H9 (cell line): ENCODE results near the gene NCOA1. TPM values are rescaled to one million over a fixed set of nuclear protein-coding genes. Genes with fewer than 3 reads are reported as not detected.

Experiments used
- DNase-seq: peaks from one replicate; pipeline ENCODE4 v3.0.0-alpha.2; 2017
- H2AFZ ChIP-seq: one replicate; pipeline ENCODE4 v1.6.1; 2013; ENCODE audit warnings: mild to moderate bottlenecking, low read length, control low read depth, moderate library complexity
- H2AK5ac ChIP-seq: 2 replicates; pipeline ENCODE4 v1.6.1; 2013; ENCODE audit warnings: low read length, control low read depth, mixed read lengths; ENCODE audit not compliant: insufficient read length
- H2BK120ac ChIP-seq: one replicate; pipeline ENCODE4 v1.6.1; 2013; ENCODE audit warnings: low read depth, mild to moderate bottlenecking, low read length, control low read depth, inconsistent platforms; ENCODE audit not compliant: poor library complexity, severe bottlenecking
- H2BK12ac ChIP-seq: 2 replicates; pipeline ENCODE4 v1.6.1; 2013; ENCODE audit warnings: low read length, control low read depth, mixed read lengths, low read depth; ENCODE audit not compliant: insufficient read length
- H2BK15ac ChIP-seq: 2 replicates; pipeline ENCODE4 v1.6.1; 2013; ENCODE audit warnings: low read depth, low read length, control low read depth
- H2BK20ac ChIP-seq: one replicate; pipeline ENCODE4 v1.6.1; 2013; ENCODE audit warnings: low read depth, mild to moderate bottlenecking, low read length, control low read depth, inconsistent platforms; ENCODE audit not compliant: poor library complexity, severe bottlenecking
- H2BK5ac ChIP-seq: 2 replicates; pipeline ENCODE4 v1.6.1; 2013; ENCODE audit warnings: low read length, control low read depth, mixed read lengths; ENCODE audit not compliant: insufficient read length
- H3K14ac ChIP-seq: 2 replicates; pipeline ENCODE4 v1.6.1; 2013; ENCODE audit warnings: low read length, control low read depth; ENCODE audit not compliant: insufficient read depth
- H3K18ac ChIP-seq: 2 replicates; pipeline ENCODE4 v1.6.1; 2013; ENCODE audit warnings: low read depth, mild to moderate bottlenecking, mixed read lengths, low read length, control low read depth; ENCODE audit not compliant: insufficient read length
- H3K23ac ChIP-seq: 2 replicates; pipeline ENCODE4 v1.6.1; 2013; ENCODE audit warnings: low read length, control low read depth, mixed read lengths, low read depth; ENCODE audit not compliant: insufficient read length
- H3K23me2 ChIP-seq: 2 replicates; pipeline ENCODE4 v1.6.1; 2013; ENCODE audit warnings: low read depth, mild to moderate bottlenecking, mixed read lengths, low read length, control low read depth; ENCODE audit not compliant: insufficient read length, poor library complexity, severe bottlenecking
- H3K27ac ChIP-seq: 2 replicates; pipeline ENCODE4 v1.5.1; 2013; ENCODE audit warnings: low read length, control low read depth, mixed read lengths, low read depth; ENCODE audit not compliant: insufficient read length
- H3K27me3 ChIP-seq: 2 replicates; pipeline ENCODE4 v1.6.1; 2013; ENCODE audit warnings: low read length, control low read depth, inconsistent platforms; ENCODE audit not compliant: insufficient read depth
- H3K4ac ChIP-seq: 2 replicates; pipeline ENCODE4 v1.6.1; 2013; ENCODE audit warnings: low read depth, mild to moderate bottlenecking, control low read depth, inconsistent platforms, low read length, moderate library complexity
- H3K4me1 ChIP-seq: 2 replicates; pipeline ENCODE4 v1.6.1; 2013; ENCODE audit warnings: low read length, control low read depth, inconsistent platforms; ENCODE audit not compliant: insufficient read depth
- H3K4me2 ChIP-seq: 2 replicates; pipeline ENCODE4 v1.6.1; 2013; ENCODE audit warnings: low read length, control low read depth, mixed read lengths; ENCODE audit not compliant: insufficient read length, insufficient read depth
- H3K56ac ChIP-seq: 2 replicates; pipeline ENCODE4 v1.6.1; 2013; ENCODE audit warnings: low read depth, mild to moderate bottlenecking, mixed read lengths, low read length, control low read depth; ENCODE audit not compliant: insufficient read length
- H3K79me1 ChIP-seq: 2 replicates; pipeline ENCODE4 v1.6.1; 2013; ENCODE audit warnings: low read depth, mild to moderate bottlenecking, moderate library complexity, low read length, control low read depth, inconsistent platforms; ENCODE audit not compliant: insufficient read depth, poor library complexity, severe bottlenecking
- H3K79me2 ChIP-seq: 2 replicates; pipeline ENCODE4 v1.6.1; 2013; ENCODE audit warnings: low read length, control low read depth, inconsistent platforms; ENCODE audit not compliant: insufficient read depth
- H3K9ac ChIP-seq: 2 replicates; pipeline ENCODE4 v1.6.1; 2013; ENCODE audit warnings: low read length, control low read depth, mixed read lengths; ENCODE audit not compliant: insufficient read length; ENCODE audit errors: extremely low read depth
- H3K9me3 ChIP-seq: one replicate; pipeline ENCODE4 v1.6.1; 2013; ENCODE audit warnings: low read depth, low read length, inconsistent platforms; ENCODE audit not compliant: control insufficient read depth
- H3T11ph ChIP-seq: one replicate; pipeline ENCODE4 v1.6.1; 2013; ENCODE audit warnings: mild to moderate bottlenecking, low read length, control low read depth, inconsistent platforms
- H4K20me1 ChIP-seq: one replicate; pipeline ENCODE4 v1.6.1; 2013; ENCODE audit not compliant: control insufficient read depth, insufficient read length, insufficient read depth
- H4K5ac ChIP-seq: 2 replicates; pipeline ENCODE4 v1.6.1; 2013; ENCODE audit warnings: low read depth, mild to moderate bottlenecking, mixed read lengths, low read length, control low read depth; ENCODE audit not compliant: insufficient read length
- H4K8ac ChIP-seq: replicated peaks from 2 replicates; pipeline ENCODE4 v1.6.1; 2013; ENCODE audit warnings: low read length, control low read depth, mixed read lengths, low read depth; ENCODE audit not compliant: insufficient read length
- H4K91ac ChIP-seq: 2 replicates; pipeline ENCODE4 v1.6.1; 2013; ENCODE audit warnings: low read depth, mild to moderate bottlenecking, moderate library complexity, mixed read lengths, low read length, control low read depth; ENCODE audit not compliant: insufficient read length
- H3K27ac Mint-ChIP-seq, 3 experiments: 2 replicates in 2 of 3; 3 replicates in 1 of 3; pipeline ENCODE4 v1.8.0; 2020 to 2021; ENCODE audit warnings: mixed read lengths in 3 of 3, mild to moderate bottlenecking in 1 of 3, moderate library complexity in 1 of 3
- H3K27me3 Mint-ChIP-seq: 2 replicates; pipeline ENCODE4 v1.8.0; 2021; ENCODE audit warnings: low read depth, mild to moderate bottlenecking, moderate library complexity, mixed read lengths
- H3K36me3 Mint-ChIP-seq, 3 experiments: 2 replicates in 2 of 3; 3 replicates in 1 of 3; pipeline ENCODE4 v1.8.0; 2020 to 2021; ENCODE audit warnings: low read depth in 3 of 3, mixed read lengths in 3 of 3; ENCODE audit not compliant: insufficient read depth in 1 of 3
- H3K4me1 Mint-ChIP-seq, 2 experiments: 2 replicates each; pipeline ENCODE4 v1.8.0; 2020; ENCODE audit warnings: mixed read lengths in 2 of 2
- H3K4me3 Mint-ChIP-seq, 2 experiments: 2 replicates in 1 of 2; 3 replicates in 1 of 2; pipeline ENCODE4 v1.8.0; 2020 to 2021; ENCODE audit warnings: mild to moderate bottlenecking in 2 of 2, mixed read lengths in 2 of 2, moderate library complexity in 1 of 2
- H3K9me3 Mint-ChIP-seq, 2 experiments: 2 replicates in 1 of 2; 3 replicates in 1 of 2; pipeline ENCODE4 v1.8.0; 2020; ENCODE audit warnings: mild to moderate bottlenecking in 2 of 2, mixed read lengths in 2 of 2, moderate library complexity in 1 of 2
- WGBS: extraction: QIAGEN DNeasy Blood & Tissue Kit; methylation state at CpG from one replicate; pipeline ENCODE4 v1.1.7; 2013; ENCODE audit warnings: missing lambda C conversion rate, low lambda C conversion rate, mixed read lengths; ENCODE audit not compliant: insufficient read length; ENCODE audit errors: extremely low coverage; 5-methylcytosine and 5-hydroxymethylcytosine counted together
- total RNA-seq: library from RNA; stranded (reverse); gene quantifications from 2 replicates; pipeline ENCODE4 v1.2.1, GENCODE V29; 2021
- TF ChIP-seq, protein P1 (sequence below): fragments of 200-600 bp; sonication (generic); conservative IDR thresholded peaks from 3 replicates; pipeline ENCODE4 v1.8.0; 2021; ENCODE audit warnings: antibody characterized with exemption, mild to moderate bottlenecking

The NCOA1 gene
- total RNA-seq, 1 experiment from 2014 or later: 14.8 TPM

DNA sequence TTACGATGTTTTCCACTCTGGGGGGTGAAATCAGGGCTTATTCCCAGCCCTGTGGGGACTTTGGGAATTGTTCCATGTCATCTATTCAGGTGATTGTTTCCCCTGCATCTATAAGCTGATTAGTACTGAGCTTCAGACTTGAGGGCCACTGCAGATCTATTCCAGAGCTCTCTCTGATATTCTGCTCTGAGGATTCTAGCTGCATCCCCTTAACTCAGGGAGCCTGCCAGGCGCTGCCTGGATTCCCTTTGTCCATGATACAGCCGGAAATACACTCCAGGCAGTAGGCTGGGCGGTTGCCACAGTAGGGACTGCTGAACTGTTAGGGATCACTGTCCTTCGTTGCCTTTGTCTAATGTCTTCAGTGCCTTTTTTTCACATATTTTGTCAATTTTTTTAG lies 270.8 kb downstream of the NCOA1 start:
- H2AK5ac ChIP-seq: no peak overlapping the region
- TF ChIP-seq, protein P1, sequence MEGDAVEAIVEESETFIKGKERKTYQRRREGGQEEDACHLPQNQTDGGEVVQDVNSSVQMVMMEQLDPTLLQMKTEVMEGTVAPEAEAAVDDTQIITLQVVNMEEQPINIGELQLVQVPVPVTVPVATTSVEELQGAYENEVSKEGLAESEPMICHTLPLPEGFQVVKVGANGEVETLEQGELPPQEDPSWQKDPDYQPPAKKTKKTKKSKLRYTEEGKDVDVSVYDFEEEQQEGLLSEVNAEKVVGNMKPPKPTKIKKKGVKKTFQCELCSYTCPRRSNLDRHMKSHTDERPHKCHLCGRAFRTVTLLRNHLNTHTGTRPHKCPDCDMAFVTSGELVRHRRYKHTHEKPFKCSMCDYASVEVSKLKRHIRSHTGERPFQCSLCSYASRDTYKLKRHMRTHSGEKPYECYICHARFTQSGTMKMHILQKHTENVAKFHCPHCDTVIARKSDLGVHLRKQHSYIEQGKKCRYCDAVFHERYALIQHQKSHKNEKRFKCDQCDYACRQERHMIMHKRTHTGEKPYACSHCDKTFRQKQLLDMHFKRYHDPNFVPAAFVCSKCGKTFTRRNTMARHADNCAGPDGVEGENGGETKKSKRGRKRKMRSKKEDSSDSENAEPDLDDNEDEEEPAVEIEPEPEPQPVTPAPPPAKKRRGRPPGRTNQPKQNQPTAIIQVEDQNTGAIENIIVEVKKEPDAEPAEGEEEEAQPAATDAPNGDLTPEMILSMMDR: no peak
- no peak overlapping the region for H2BK15ac ChIP-seq
- H3K4ac ChIP-seq: no peak overlapping the region
- no peaks in the 10 kb centered on the region for H4K20me1 ChIP-seq
- WGBS: no CpG with 5 or more reads among the region's 5 CpGs
- no peaks in the 10 kb centered on the region for H3K79me2 ChIP-seq
- H3K56ac ChIP-seq: no peak overlapping the region
- H3K14ac ChIP-seq: no peak overlapping the region
- Mint-ChIP-seq H3K27ac (peak overlapping the region in 2 of 3 experiments; percentile 47 to 62; a peak in 1 of 7 replicates), H3K4me3 (no peak overlapping the region), H3K36me3 (peaks cover 3 to 22% (median 4%) of the 10 kb centered on the region in 3 experiments; a peak in 5 of 7 replicates), H3K27me3 (no peaks in the 10 kb centered on the region), H3K4me1 (no peaks in the 10 kb centered on the region; a peak in 1 of 4 replicates), H3K9me3 (no peaks in the 10 kb centered on the region)
- H2BK20ac ChIP-seq: no peak overlapping the region
- no peak overlapping the region for H3T11ph ChIP-seq
- no peak overlapping the region for H2BK5ac ChIP-seq
- H3K27me3 ChIP-seq: no peaks in the 10 kb centered on the region
- DNase-seq: no peak
- no peaks in the 10 kb centered on the region for H3K4me1 ChIP-seq
- no peak overlapping the region for H3K18ac ChIP-seq
- H3K23ac ChIP-seq: no peak overlapping the region
- no peaks in the 10 kb centered on the region for H3K9me3 ChIP-seq
- no peak overlapping the region for H4K5ac ChIP-seq
- H3K9ac ChIP-seq: no peak overlapping the region
- H3K23me2 ChIP-seq: no peaks in the 10 kb centered on the region
- H3K4me2 ChIP-seq: no peak overlapping the region
- no peak overlapping the region for H3K27ac ChIP-seq
- H2BK120ac ChIP-seq: no peak overlapping the region
- no peak overlapping the region for H2AFZ ChIP-seq
- no peak overlapping the region for H4K8ac ChIP-seq
- no peak overlapping the region for H2BK12ac ChIP-seq
- H4K91ac ChIP-seq: no peak overlapping the region
- no peaks in the 10 kb centered on the region for H3K79me1 ChIP-seq
